ENCODE data around the gene DNAH2. TPM values are rescaled to one million over a fixed set of nuclear protein-coding genes. Genes with fewer than 3 reads are reported as not detected.

The DNAH2 gene
- total RNA-seq, 1 experiment from 2014 or later, result 2.0 TPM

DNA sequence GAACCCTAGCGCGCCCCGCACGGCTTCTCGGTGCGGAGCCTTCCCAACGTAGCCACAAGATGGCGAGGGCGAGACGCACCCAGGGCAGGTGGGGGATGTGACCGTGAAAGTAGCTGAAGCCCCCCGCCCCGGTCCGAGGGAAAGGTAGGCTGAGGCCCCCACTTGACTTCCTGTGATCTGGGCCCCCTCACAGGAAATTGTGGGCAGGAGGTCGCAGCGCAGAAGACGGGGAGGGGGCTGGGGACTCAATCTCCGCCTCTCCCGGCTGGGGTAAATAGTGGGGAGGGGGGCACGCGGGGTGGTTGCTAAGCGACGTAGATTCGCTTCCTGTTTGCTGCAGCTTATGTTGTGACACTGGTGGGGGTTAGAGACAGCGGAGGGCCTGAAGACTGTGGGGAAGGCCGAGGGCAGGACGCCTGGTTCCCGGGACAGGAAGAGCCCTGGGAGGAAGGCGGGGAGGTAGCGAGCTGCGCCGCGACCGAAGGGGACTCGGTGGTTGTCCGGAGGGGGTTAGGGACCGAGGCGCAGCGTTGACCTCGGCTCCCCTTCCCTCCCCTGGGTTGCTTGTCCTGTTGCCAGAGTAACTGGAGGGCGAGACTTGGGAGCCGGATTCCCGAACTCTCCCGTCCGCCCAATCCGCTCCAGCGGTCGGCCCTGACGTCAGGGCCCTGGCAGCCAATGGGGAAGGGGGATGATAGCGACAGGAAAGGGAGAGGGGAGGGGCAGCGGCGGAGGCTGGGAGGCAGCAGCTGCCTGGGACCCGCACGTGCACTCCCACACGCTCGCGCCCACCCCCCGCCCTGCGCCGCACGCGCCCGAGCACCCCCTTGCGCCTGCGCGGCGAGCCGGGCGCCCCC lies 117.6 kb downstream of the DNAH2 start (continued):
- TF ChIP-seq, protein P1, sequence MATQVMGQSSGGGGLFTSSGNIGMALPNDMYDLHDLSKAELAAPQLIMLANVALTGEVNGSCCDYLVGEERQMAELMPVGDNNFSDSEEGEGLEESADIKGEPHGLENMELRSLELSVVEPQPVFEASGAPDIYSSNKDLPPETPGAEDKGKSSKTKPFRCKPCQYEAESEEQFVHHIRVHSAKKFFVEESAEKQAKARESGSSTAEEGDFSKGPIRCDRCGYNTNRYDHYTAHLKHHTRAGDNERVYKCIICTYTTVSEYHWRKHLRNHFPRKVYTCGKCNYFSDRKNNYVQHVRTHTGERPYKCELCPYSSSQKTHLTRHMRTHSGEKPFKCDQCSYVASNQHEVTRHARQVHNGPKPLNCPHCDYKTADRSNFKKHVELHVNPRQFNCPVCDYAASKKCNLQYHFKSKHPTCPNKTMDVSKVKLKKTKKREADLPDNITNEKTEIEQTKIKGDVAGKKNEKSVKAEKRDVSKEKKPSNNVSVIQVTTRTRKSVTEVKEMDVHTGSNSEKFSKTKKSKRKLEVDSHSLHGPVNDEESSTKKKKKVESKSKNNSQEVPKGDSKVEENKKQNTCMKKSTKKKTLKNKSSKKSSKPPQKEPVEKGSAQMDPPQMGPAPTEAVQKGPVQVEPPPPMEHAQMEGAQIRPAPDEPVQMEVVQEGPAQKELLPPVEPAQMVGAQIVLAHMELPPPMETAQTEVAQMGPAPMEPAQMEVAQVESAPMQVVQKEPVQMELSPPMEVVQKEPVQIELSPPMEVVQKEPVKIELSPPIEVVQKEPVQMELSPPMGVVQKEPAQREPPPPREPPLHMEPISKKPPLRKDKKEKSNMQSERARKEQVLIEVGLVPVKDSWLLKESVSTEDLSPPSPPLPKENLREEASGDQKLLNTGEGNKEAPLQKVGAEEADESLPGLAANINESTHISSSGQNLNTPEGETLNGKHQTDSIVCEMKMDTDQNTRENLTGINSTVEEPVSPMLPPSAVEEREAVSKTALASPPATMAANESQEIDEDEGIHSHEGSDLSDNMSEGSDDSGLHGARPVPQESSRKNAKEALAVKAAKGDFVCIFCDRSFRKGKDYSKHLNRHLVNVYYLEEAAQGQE (IDR thresholded peaks at IDR 0.05; ENCODE audit: low read depth), result no peak
- TF ChIP-seq ELF1 (IDR thresholded peaks at IDR 0.05; ENCODE audit: borderline replicate concordance, low read depth), result no peak

GRCh38 chr17:7835814-7836595 lies 118.5 kb downstream of the DNAH2 start:
- H3K36me3 ChIP-seq (ENCODE audit: control insufficient read depth in 1 of 2, insufficient read depth in 2 of 2, low read length in 2 of 2), result peaks cover 0 to 3% of the 10 kb centered on the region in 2 experiments; a peak in 1 of 4 replicates
- peaks cover 39 to 72% of the 10 kb centered on the region in 2 experiments for H3K4me1 ChIP-seq (ENCODE audit: control insufficient read depth in 1 of 2, insufficient read depth in 2 of 2, low read length in 2 of 2)
- RAD21 ChIA-PET (ENCODE audit: low non-redundant PET in 1 of 2, low total read pairs in 2 of 2, uncharacterized antibody in 2 of 2, unreplicated experiment in 2 of 2), result interaction anchor here (0.6 to 1.3 kb wide), 3 partner anchors 9 to 21 kb away, joined by 3 to 6 read pairs (median 4); partner anchors contain the start of gene NAA38 (in 1 of the 2)
- peak overlapping the region; percentile 99 for H3K4me2 ChIP-seq (ENCODE audit: low read length)
- ATAC-seq (peak; percentile 9), DNase-seq (ENCODE audit: low read depth, low spot score) (no peak)
- no peaks in the 10 kb centered on the region for H3K27me3 ChIP-seq (ENCODE audit: insufficient read depth, low read length)
- TF ChIP-seq POLR2A (IDR thresholded peaks at IDR 0.05; ENCODE audit: borderline replicate concordance, extremely low read depth, insufficient read depth, insufficient read length), result peak; percentile 35
- TF ChIP-seq ZFX (IDR thresholded peaks at IDR 0.05), result 0 out of 2 replicates have a peak, but pooled peaks have one; percentile 12
- no peak for TF ChIP-seq CEBPB (IDR thresholded peaks at IDR 0.05; ENCODE audit: low read depth)
- H3K9ac ChIP-seq (ENCODE audit: low read length), result peak overlapping the region; percentile 97
- intact Hi-C loops (cut with micrococcal nuclease), result loop anchor here (1.0 to 5.0 kb wide), 4 partner anchors 7 to 254 kb away; partner anchors contain the start of genes MPDU1 and NAA38
- CTCF ChIA-PET, result interaction anchor here (0.8 to 1.9 kb wide), 11 partner anchors 9 to 252 kb away, joined by 3 to 25 read pairs (median 5); partner anchors contain the start of genes CYB5D1, MPDU1 and NAA38
- H2AFZ ChIP-seq (ENCODE audit: low read depth, low read length, poor library complexity, severe bottlenecking), result no peak overlapping the region
- no peaks in the 10 kb centered on the region for H4K20me1 ChIP-seq (ENCODE audit: insufficient read depth)
- no peaks in the 10 kb centered on the region for H3K9me2 ChIP-seq (ENCODE audit: insufficient read depth)
- POLR2A ChIA-PET, result interaction anchor here (0.5 to 3.9 kb wide), 5 partner anchors 9 to 570 kb away, joined by 3 to 22 read pairs (median 10); partner anchors contain the start of genes CYB5D1 and NAA38
- peak overlapping the region; percentile 74 to 82 for H3K4me3 ChIP-seq (replicated peaks in 1 of 2; ENCODE audit: low read depth in 1 of 2, low read length in 2 of 2)
- no peaks in the 10 kb centered on the region for H3K9me3 ChIP-seq (ENCODE audit: control insufficient read depth in 1 of 2, insufficient read depth in 1 of 2, low read depth in 1 of 2, low read length in 2 of 2)
- BruUV-seq (replicated peaks), result TSS peak; percentile 43
- H3K79me2 ChIP-seq (ENCODE audit: insufficient read depth, low read length), result peaks cover 21% of the 10 kb centered on the region
- H3K27ac ChIP-seq (ENCODE audit: low read depth, low read length), result peak overlapping the region; percentile 98
